Ovary (tissue), 9 donors: Measurements from ENCODE around the gene KLF12. TPM values are rescaled to one million over a fixed set of nuclear protein-coding genes. Genes with fewer than 3 reads are reported as not detected.

Experiments used
- DNase-seq, 5 donors: peaks; one replicate each; pipeline ENCODE4 v3.0.0-alpha.2; 2019 to 2020
- H3K27ac ChIP-seq, 2 donors: fragments of 200-600 bp; one replicate each; pipeline versions ENCODE4 v1.5.1 to v1.8.0; 2019 to 2022
- H3K27me3 ChIP-seq: fragments of 200-600 bp; one replicate; pipeline ENCODE4 v1.8.0; 2022
- H3K36me3 ChIP-seq: fragments of 200-600 bp; sonication (generic); one replicate; pipeline ENCODE4 v1.5.1; 2019
- H3K4me1 ChIP-seq: one replicate; pipeline ENCODE4 v1.8.1; 2013; ENCODE audit warnings: mild to moderate bottlenecking, moderate library complexity; ENCODE audit not compliant: insufficient read depth
- H3K4me3 ChIP-seq: fragments of 200-600 bp; sonication (generic); one replicate; pipeline ENCODE4 v1.5.1; 2017
- H3K9me3 ChIP-seq, 2 donors: fragments of 200-600 bp in 1 of 2; sonication (generic) in 1 of 2; one replicate each; pipeline versions ENCODE4 v1.5.1 to v1.8.1; 2013 to 2019; ENCODE audit warnings: mild to moderate bottlenecking in 1 of 2, moderate library complexity in 1 of 2
- EP300 ChIP-seq: sonication (generic); formaldehyde crosslinking; IDR thresholded peaks from one replicate; pipeline ENCODE4 v1.6.1; 2017; ENCODE audit warnings: antibody characterized with exemption
- POLR2A ChIP-seq: fragments of 450-650 bp; IDR thresholded peaks from one replicate; pipeline ENCODE4 v1.6.1; 2017; ENCODE audit warnings: antibody characterized with exemption, mild to moderate bottlenecking, moderate library complexity
- WGBS, 3 donors: extraction: QIAGEN DNeasy Blood & Tissue Kit in 1 of 3; methylation state at CpG; one replicate each; pipeline versions ENCODE4 v1.1.5 to v1.1.7; 2013 to 2017; 5-methylcytosine and 5-hydroxymethylcytosine counted together
- intact Hi-C, 4 donors: fragments of 100-400 bp; cut with DNase I; formaldehyde crosslinking; loops; one replicate each; pipeline versions ENCODE4 v1.11.0 to v1.15.1; 2022 to 2023
- polyA plus RNA-seq, 2 donors: library from polyadenylated mRNA; stranded (reverse); fragments of 200-250 nt in 1 of 2; fragments of 350-450 nt in 1 of 2; fragmentation: Illumina TruSeq in 1 of 2; extraction: RNeasy Lipid Tissue Mini Kit (QIAGEN cat#74804) in 1 of 2; gene quantifications; one replicate each; pipeline ENCODE4 v1.2.3, GENCODE V29; 2013 to 2014
- total RNA-seq, 7 donors: library from RNA; depleted of rRNA in 2 of 7; stranded (reverse); fragments of >200 nt in 2 of 7; fragmentation: NEBNext Ultra II Directional in 3 of 7; extraction: Animal tissue kit (Norgen Biotek cat#: 25700) in 3 of 7; gene quantifications; one replicate each; pipeline versions ENCODE4 v1.1.0 to v1.2.4, GENCODE V29; 2016 to 2023
- TF ChIP-seq, protein P1 (sequence below), 3 donors: fragments of 450-650 bp in 2 of 3; fragments of 200-600 bp in 1 of 3; IDR thresholded peaks; one replicate each; pipeline versions ENCODE4 v1.5.1 to v1.8.0; 2016 to 2022; ENCODE audit warnings: antibody characterized with exemption in 3 of 3, mild to moderate bottlenecking in 1 of 3
- donor health status: DM: no; HTN: no; CAD: no; lungs with moderate emphysema.
- donor health status: DM: no; HTN: no; CAD: no.
- donor health status: Bipolar disorder and iron deficiency.
- donor health status: DM: yes; HTN: yes; CAD: no.
- donor health status: DM: no; HTN: no; CAD: no.
- donor health status: DM: yes; HTN: yes; CAD: no.

KLF12 gene
- total and polyA plus RNA-seq, 9 donors, result 3.6 to 22.1 (median 15.9) TPM

DNA sequence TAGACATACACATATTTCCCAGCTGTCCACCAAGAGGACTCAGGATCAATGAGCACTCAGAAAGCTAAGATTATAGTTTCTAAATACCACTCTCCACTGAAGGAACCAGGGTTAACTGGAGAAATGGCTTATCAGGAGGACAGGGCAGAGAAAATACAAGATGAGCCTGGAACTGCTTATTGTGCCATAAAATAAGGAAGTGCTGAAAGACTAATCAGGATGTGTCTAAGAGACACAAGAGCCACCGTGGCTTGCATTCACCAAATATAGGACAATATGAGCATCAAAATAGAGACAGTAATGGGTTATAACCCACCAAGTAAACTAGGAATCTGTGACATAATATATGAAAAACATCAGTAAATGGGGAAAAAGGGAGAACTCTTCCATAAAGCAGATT is 32.8 kb downstream of the KLF12 start:
- no peaks in the 10 kb centered on the region for H3K36me3 ChIP-seq
- intact Hi-C loops, result no loop called here
- no peak overlapping the region for H3K4me3 ChIP-seq
- TF ChIP-seq, protein P1, sequence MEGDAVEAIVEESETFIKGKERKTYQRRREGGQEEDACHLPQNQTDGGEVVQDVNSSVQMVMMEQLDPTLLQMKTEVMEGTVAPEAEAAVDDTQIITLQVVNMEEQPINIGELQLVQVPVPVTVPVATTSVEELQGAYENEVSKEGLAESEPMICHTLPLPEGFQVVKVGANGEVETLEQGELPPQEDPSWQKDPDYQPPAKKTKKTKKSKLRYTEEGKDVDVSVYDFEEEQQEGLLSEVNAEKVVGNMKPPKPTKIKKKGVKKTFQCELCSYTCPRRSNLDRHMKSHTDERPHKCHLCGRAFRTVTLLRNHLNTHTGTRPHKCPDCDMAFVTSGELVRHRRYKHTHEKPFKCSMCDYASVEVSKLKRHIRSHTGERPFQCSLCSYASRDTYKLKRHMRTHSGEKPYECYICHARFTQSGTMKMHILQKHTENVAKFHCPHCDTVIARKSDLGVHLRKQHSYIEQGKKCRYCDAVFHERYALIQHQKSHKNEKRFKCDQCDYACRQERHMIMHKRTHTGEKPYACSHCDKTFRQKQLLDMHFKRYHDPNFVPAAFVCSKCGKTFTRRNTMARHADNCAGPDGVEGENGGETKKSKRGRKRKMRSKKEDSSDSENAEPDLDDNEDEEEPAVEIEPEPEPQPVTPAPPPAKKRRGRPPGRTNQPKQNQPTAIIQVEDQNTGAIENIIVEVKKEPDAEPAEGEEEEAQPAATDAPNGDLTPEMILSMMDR (IDR thresholded peaks at IDR 0.05), result no peak
- no peak for TF ChIP-seq POLR2A
- TF ChIP-seq EP300, result no peak
- DNase-seq, result no peak
- H3K9me3 ChIP-seq, result no peaks in the 10 kb centered on the region
- H3K27me3 ChIP-seq, result no peaks in the 10 kb centered on the region
- H3K4me1 ChIP-seq, result no peaks in the 10 kb centered on the region
- WGBS, 3 donors, result 87 to 99% (median 92%) methylated on average over 1 of the region's 1 CpG
- H3K27ac ChIP-seq, result no peak overlapping the region

- no peak overlapping the region for H3K27ac ChIP-seq
- H3K4me1 ChIP-seq, result no peaks in the 10 kb centered on the region
- H3K4me3 ChIP-seq, result no peak overlapping the region
- H3K27me3 ChIP-seq, result no peaks in the 10 kb centered on the region
- TF ChIP-seq, protein P1 (IDR thresholded peaks at IDR 0.05), result no peak
- DNase-seq, result no peak
- H3K36me3 ChIP-seq, result no peaks in the 10 kb centered on the region
- intact Hi-C loops, result no loop called here
- H3K9me3 ChIP-seq, result no peaks in the 10 kb centered on the region
- 95 to 100% (median 95%) methylated on average over 1 of the region's 1 CpG for WGBS, 3 donors
Measured at GRCh38 chr13:74098077-74098476, 36.1 kb downstream of the KLF12 start.

DNA sequence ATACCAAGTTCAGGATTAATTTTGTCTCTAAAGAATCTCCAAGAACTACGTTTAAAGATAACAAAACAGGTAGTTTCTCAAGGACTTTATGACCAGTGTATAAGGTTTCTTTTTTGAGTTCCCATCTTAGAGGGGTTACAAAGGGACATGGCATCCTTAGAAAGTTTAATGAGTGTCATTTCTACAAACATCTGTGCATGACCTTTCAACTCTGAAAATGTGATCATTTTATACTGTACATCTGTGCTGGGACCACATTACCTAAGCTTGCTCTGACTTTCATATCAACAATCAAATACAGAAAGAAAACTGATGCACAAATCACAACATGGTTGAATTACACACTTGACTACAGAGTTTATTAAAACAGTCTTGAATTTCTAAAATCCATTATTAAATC is 37.1 kb downstream of the KLF12 start:
- H3K27me3 ChIP-seq, result no peaks in the 10 kb centered on the region
- TF ChIP-seq POLR2A, result no peak
- TF ChIP-seq, protein P1 (IDR thresholded peaks at IDR 0.05), result no peak
- no peak for TF ChIP-seq EP300
- intact Hi-C loops, result no loop called here
- no peak overlapping the region for H3K4me3 ChIP-seq
- 62 to 65% (median 64%) methylated on average over 1 of the region's 1 CpG for WGBS, 3 donors
- no peak overlapping the region for H3K27ac ChIP-seq
- H3K36me3 ChIP-seq, result no peaks in the 10 kb centered on the region
- DNase-seq, result no peak
- H3K4me1 ChIP-seq, result no peaks in the 10 kb centered on the region
- H3K9me3 ChIP-seq, result no peaks in the 10 kb centered on the region

- no peak for TF ChIP-seq POLR2A
- TF ChIP-seq, protein P1 (IDR thresholded peaks at IDR 0.05), result no peak
- TF ChIP-seq EP300, result no peak
- H3K36me3 ChIP-seq, result no peaks in the 10 kb centered on the region
- DNase-seq, result no peak
- intact Hi-C loops, result no loop called here
- H3K4me3 ChIP-seq, result no peak overlapping the region
- H3K27me3 ChIP-seq, result no peaks in the 10 kb centered on the region
- no peaks in the 10 kb centered on the region for H3K9me3 ChIP-seq
- H3K4me1 ChIP-seq, result no peaks in the 10 kb centered on the region
- no peak overlapping the region for H3K27ac ChIP-seq
Measured at GRCh38 chr13:74093691-74094090, 40.5 kb downstream of the KLF12 start.

- H3K4me1 ChIP-seq, result peaks cover 5% of the 10 kb centered on the region
- no peaks in the 10 kb centered on the region for H3K9me3 ChIP-seq
- H3K27me3 ChIP-seq, result no peaks in the 10 kb centered on the region
- H3K4me3 ChIP-seq, result no peak overlapping the region
- no peak overlapping the region for H3K27ac ChIP-seq
- no peak for DNase-seq
- WGBS, 3 donors, result 77 to 87% (median 81%) methylated on average over 3 of the region's 3 CpGs
- intact Hi-C loops, result no loop called here
- no peaks in the 10 kb centered on the region for H3K36me3 ChIP-seq
- TF ChIP-seq EP300 (no peak), POLR2A (no peak)
- TF ChIP-seq, protein P1 (IDR thresholded peaks at IDR 0.05), result no peak
Measured at GRCh38 chr13:74092711-74093110, 41.5 kb downstream of the KLF12 start.
